Measurements from ENCODE around the gene NAA30. TPM values are rescaled to one million over a fixed set of nuclear protein-coding genes. Genes with fewer than 3 reads are reported as not detected.

The NAA30 gene
- total and polyA plus RNA-seq, 2 of the 8 experiments (the other 6 are each of a cell fraction or from before 2014, with no cell fraction given): 4.2 to 21.9 TPM

DNA sequence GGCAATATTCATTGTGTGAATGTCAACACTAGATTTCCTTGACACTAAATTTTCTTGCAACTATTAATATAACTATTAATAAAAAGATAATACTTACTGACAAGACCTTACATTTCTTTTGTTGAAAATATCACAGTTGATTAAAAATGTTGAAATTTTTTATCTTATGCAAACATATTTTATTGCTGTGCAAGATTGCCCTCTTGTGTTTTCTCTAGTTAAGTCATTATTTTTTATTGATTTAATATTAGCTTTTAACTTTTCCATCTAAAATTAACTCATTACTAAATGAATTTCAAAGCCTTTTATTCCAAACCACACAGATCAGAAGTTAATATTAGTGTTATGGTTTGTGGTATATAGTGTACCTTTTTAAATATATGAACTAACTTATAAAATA lies 11.7 kb upstream of the NAA30 start:
- POLR2A ChIA-PET (ENCODE audit: partially characterized antibody): no interaction called here
- no peak overlapping the region for H3K23ac ChIP-seq (ENCODE audit: insufficient read length)
- CTCF ChIA-PET (ENCODE audit: partially characterized antibody): interaction anchor here (1.4 kb wide), 2 partner anchors 62 to 368 kb away, joined by 3 to 4 read pairs; no protein-coding TSS in a partner anchor
- TF ChIP-seq HDAC6 (IDR thresholded peaks at IDR 0.05; ENCODE audit: low read depth, low read length): no peak
- TF ChIP-seq TAF7 (optimal IDR thresholded peaks at IDR 0.05; ENCODE audit: borderline replicate concordance, low read depth, low read length): no peak

More for the DNA sequence above, 11.7 kb upstream of the NAA30 start:
- H3K4me2 ChIP-seq (ENCODE audit: insufficient read depth in 1 of 2, low read depth in 2 of 2, low read length in 2 of 2): no peak overlapping the region
- H4K91ac ChIP-seq (replicated peaks; ENCODE audit: insufficient read length, low read length): no peak overlapping the region
- no peak overlapping the region for H2BK12ac ChIP-seq (ENCODE audit: low read depth, low read length)
- DNase-seq (ENCODE audit: low read depth in 1 of 2, low spot score in 2 of 2): no peak
- H3K4me3 ChIP-seq (ENCODE audit: extremely low read depth in 1 of 4, insufficient read depth in 2 of 4, low read depth in 3 of 4, low read length in 4 of 4): no peak overlapping the region
- no peaks in the 10 kb centered on the region for H3K27me3 ChIP-seq (replicated peaks in 1 of 4; ENCODE audit: control insufficient read depth in 3 of 4, extremely low read depth in 1 of 4, insufficient read depth in 3 of 4, low read length in 3 of 4)
- H3K79me1 ChIP-seq (ENCODE audit: low read depth, low read length): no peaks in the 10 kb centered on the region
- 0 out of 7 replicates have a peak, but pooled peaks cover 0 to 2% (median 0%) of the 10 kb centered on the region in 4 experiments for H3K4me1 ChIP-seq (replicated peaks in 1 of 4; ENCODE audit: control insufficient read depth in 3 of 4, insufficient read depth in 4 of 4, low read length in 3 of 4)
- no peak overlapping the region for H2BK15ac ChIP-seq (ENCODE audit: low read length)
- H4K5ac ChIP-seq (ENCODE audit: insufficient read length, low read depth, low read length): no peak overlapping the region
- no peak overlapping the region for H4K8ac ChIP-seq (ENCODE audit: extremely low read depth, insufficient read depth, low read length)
- no peak for FAIRE-seq
- no peaks in the 10 kb centered on the region for H4K20me1 ChIP-seq (replicated peaks in 1 of 2; ENCODE audit: control insufficient read depth in 1 of 2, insufficient read depth in 2 of 2, low read length in 2 of 2)
- H3K23me2 ChIP-seq (ENCODE audit: low read depth, low read length): no peaks in the 10 kb centered on the region
- no peaks in the 10 kb centered on the region for H3K36me3 ChIP-seq (ENCODE audit: control insufficient read depth in 2 of 4, insufficient read depth in 4 of 4, low read length in 3 of 4)
- no peak overlapping the region for H3K56ac ChIP-seq (replicated peaks; ENCODE audit: insufficient read length, low read depth, low read length)
- no peak overlapping the region for H3K27ac ChIP-seq (ENCODE audit: low read depth, low read length)
- H3K18ac ChIP-seq (ENCODE audit: extremely low read depth, low read length): no peak overlapping the region
- no peak overlapping the region for H3K4ac ChIP-seq (replicated peaks; ENCODE audit: insufficient read length, low read depth, low read length)
- no peak overlapping the region for H2BK5ac ChIP-seq (ENCODE audit: low read depth, low read length)
- no peak overlapping the region for H3K9ac ChIP-seq (replicated peaks in 1 of 4; ENCODE audit: extremely low read depth in 1 of 4, low read depth in 3 of 4, low read length in 3 of 4)
- H3K14ac ChIP-seq (ENCODE audit: insufficient read length): no peak overlapping the region
- H2AFZ ChIP-seq (ENCODE audit: low read length): no peak overlapping the region
- no peak overlapping the region for H2BK20ac ChIP-seq (ENCODE audit: low read length)
- no peak overlapping the region for H2AK5ac ChIP-seq (ENCODE audit: low read depth, low read length)
- no peaks in the 10 kb centered on the region for H3K79me2 ChIP-seq (ENCODE audit: control insufficient read depth in 1 of 2, insufficient read depth in 2 of 2, low read length in 2 of 2)
- H2BK120ac ChIP-seq (replicated peaks; ENCODE audit: low read depth, low read length): no peak overlapping the region
- H3K9me3 ChIP-seq (ENCODE audit: insufficient read depth in 2 of 2, low read depth in 1 of 2, low read length in 1 of 2): no peaks in the 10 kb centered on the region

Measured in H1 (cell line).